ENCODE data around the gene NR3C1. TPM values are rescaled to one million over a fixed set of nuclear protein-coding genes. Genes with fewer than 3 reads are reported as not detected.
A peak's percentile ranks its signal among the peaks of the same experiment; 100 is the strongest.

NR3C1 gene
- total and polyA plus RNA-seq, 4 donors = 27.5 to 79.7 (median 58.0) TPM

DNA sequence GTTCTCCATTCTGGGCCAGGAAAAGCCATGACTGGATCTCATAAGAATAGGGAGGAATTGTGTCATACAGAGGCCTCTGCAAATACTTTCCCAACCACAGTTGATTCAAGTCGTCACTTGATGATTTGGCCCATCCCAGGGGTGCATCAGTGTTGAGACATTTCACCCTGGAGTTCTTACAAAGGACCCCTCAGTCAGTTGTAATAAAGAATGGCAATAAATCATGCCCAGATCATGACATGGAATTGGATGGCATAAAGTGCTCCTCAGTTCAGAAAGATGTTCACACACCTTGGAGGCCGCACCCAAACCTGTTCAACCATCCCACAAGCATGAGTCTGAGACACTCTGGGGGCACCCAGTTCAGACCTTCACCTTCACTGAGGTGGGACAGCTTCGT, 168.1 kb downstream of the NR3C1 start:
- 90% methylated on average over 2 of the region's 3 CpGs for WGBS (ENCODE audit: insufficient coverage)
- Histone ChIP-seq H3K36me3 (ENCODE audit: control insufficient read depth, insufficient read depth, low read length) (no peaks in the 10 kb centered on the region), H3K9me3 (ENCODE audit: control insufficient read depth, insufficient read depth, low read length) (no peaks in the 10 kb centered on the region), H3K4me3 (ENCODE audit: low read depth, low read length) (no peak overlapping the region), H3K27ac (ENCODE audit: low read depth, low read length) (no peak overlapping the region), H3K4me1 (ENCODE audit: control insufficient read depth, insufficient read depth, low read length) (peaks cover under 1% of the 10 kb centered on the region), H3K27me3 (ENCODE audit: control insufficient read depth, insufficient read depth, low read length) (no peaks in the 10 kb centered on the region)
- DNase-seq (ENCODE audit: low read depth in 4 of 6, low spot score in 6 of 6) = no peak

- 88% methylated on average over 6 of the region's 9 CpGs for WGBS (ENCODE audit: insufficient coverage)
- Histone ChIP-seq H3K36me3 (ENCODE audit: control insufficient read depth, insufficient read depth, low read length) (no peaks in the 10 kb centered on the region), H3K9me3 (ENCODE audit: control insufficient read depth, insufficient read depth, low read length) (no peaks in the 10 kb centered on the region), H3K27me3 (ENCODE audit: control insufficient read depth, insufficient read depth, low read length) (no peaks in the 10 kb centered on the region), H3K4me1 (ENCODE audit: control insufficient read depth, insufficient read depth, low read length) (peaks cover 8% of the 10 kb centered on the region), H3K4me3 (ENCODE audit: low read depth, low read length) (no peak overlapping the region), H3K27ac (ENCODE audit: low read depth, low read length) (no peak overlapping the region)
- DNase-seq (ENCODE audit: low read depth in 4 of 6, low spot score in 6 of 6) = peak in 1 of 6 donors; percentile 30
Observed at GRCh38 chr5:143234162-143234842, 169.2 kb downstream of the NR3C1 start.

- DNase-seq (ENCODE audit: low read depth in 4 of 6, low spot score in 6 of 6) = no peak
- Histone ChIP-seq H3K4me3 (ENCODE audit: low read depth, low read length) (no peak overlapping the region), H3K36me3 (ENCODE audit: control insufficient read depth, insufficient read depth, low read length) (no peaks in the 10 kb centered on the region), H3K4me1 (ENCODE audit: control insufficient read depth, insufficient read depth, low read length) (peaks cover 9% of the 10 kb centered on the region), H3K9me3 (ENCODE audit: control insufficient read depth, insufficient read depth, low read length) (no peaks in the 10 kb centered on the region), H3K27me3 (ENCODE audit: control insufficient read depth, insufficient read depth, low read length) (no peaks in the 10 kb centered on the region), H3K27ac (ENCODE audit: low read depth, low read length) (no peak overlapping the region)
- WGBS (ENCODE audit: insufficient coverage) = no CpG with 5 or more reads among the region's 2 CpGs
Observed at GRCh38 chr5:143233031-143233430, 170.5 kb downstream of the NR3C1 start.

GRCh38 chr5:143231973-143232812, 171.3 kb downstream of the NR3C1 start:
- H3K36me3 ChIP-seq (ENCODE audit: control insufficient read depth, insufficient read depth, low read length) = no peaks in the 10 kb centered on the region
- 100% methylated on average over 3 of the region's 7 CpGs for WGBS (ENCODE audit: insufficient coverage)
- H3K27me3 ChIP-seq (ENCODE audit: control insufficient read depth, insufficient read depth, low read length) = no peaks in the 10 kb centered on the region
- peaks cover 9% of the 10 kb centered on the region for H3K4me1 ChIP-seq (ENCODE audit: control insufficient read depth, insufficient read depth, low read length)
- H3K27ac ChIP-seq (ENCODE audit: low read depth, low read length) = no peak overlapping the region
- DNase-seq (ENCODE audit: low read depth in 4 of 6, low spot score in 6 of 6) = no peak
- H3K4me3 ChIP-seq (ENCODE audit: low read depth, low read length) = no peak overlapping the region
- no peaks in the 10 kb centered on the region for H3K9me3 ChIP-seq (ENCODE audit: control insufficient read depth, insufficient read depth, low read length)

- no peak overlapping the region for H3K4me3 ChIP-seq (ENCODE audit: low read depth, low read length)
- 86% methylated on average over 1 of the region's 3 CpGs for WGBS (ENCODE audit: insufficient coverage)
- no peak for DNase-seq (ENCODE audit: low read depth in 4 of 6, low spot score in 6 of 6)
- no peaks in the 10 kb centered on the region for H3K36me3 ChIP-seq (ENCODE audit: control insufficient read depth, insufficient read depth, low read length)
- no peak overlapping the region for H3K27ac ChIP-seq (ENCODE audit: low read depth, low read length)
- H3K9me3 ChIP-seq (ENCODE audit: control insufficient read depth, insufficient read depth, low read length) = no peaks in the 10 kb centered on the region
- H3K4me1 ChIP-seq (ENCODE audit: control insufficient read depth, insufficient read depth, low read length) = peaks cover 14% of the 10 kb centered on the region
- no peaks in the 10 kb centered on the region for H3K27me3 ChIP-seq (ENCODE audit: control insufficient read depth, insufficient read depth, low read length)
Observed at GRCh38 chr5:143231416-143231815, 172.1 kb downstream of the NR3C1 start.

GRCh38 chr5:143230676-143230996, 172.8 kb downstream of the NR3C1 start:
- no peaks in the 10 kb centered on the region for H3K36me3 ChIP-seq (ENCODE audit: control insufficient read depth, insufficient read depth, low read length)
- DNase-seq (ENCODE audit: low read depth in 4 of 6, low spot score in 6 of 6) = no peak
- H3K9me3 ChIP-seq (ENCODE audit: control insufficient read depth, insufficient read depth, low read length) = no peaks in the 10 kb centered on the region
- H3K4me3 ChIP-seq (ENCODE audit: low read depth, low read length) = no peak overlapping the region
- 71% methylated on average over 3 of the region's 6 CpGs for WGBS (ENCODE audit: insufficient coverage)
- H3K4me1 ChIP-seq (ENCODE audit: control insufficient read depth, insufficient read depth, low read length) = peaks cover 14% of the 10 kb centered on the region
- no peaks in the 10 kb centered on the region for H3K27me3 ChIP-seq (ENCODE audit: control insufficient read depth, insufficient read depth, low read length)
- H3K27ac ChIP-seq (ENCODE audit: low read depth, low read length) = no peak overlapping the region

- peaks cover 14% of the 10 kb centered on the region for H3K4me1 ChIP-seq (ENCODE audit: control insufficient read depth, insufficient read depth, low read length)
- H3K36me3 ChIP-seq (ENCODE audit: control insufficient read depth, insufficient read depth, low read length) = no peaks in the 10 kb centered on the region
- no peaks in the 10 kb centered on the region for H3K9me3 ChIP-seq (ENCODE audit: control insufficient read depth, insufficient read depth, low read length)
- no peak overlapping the region for H3K27ac ChIP-seq (ENCODE audit: low read depth, low read length)
- no peak overlapping the region for H3K4me3 ChIP-seq (ENCODE audit: low read depth, low read length)
- 39% methylated on average over 7 of the region's 10 CpGs for WGBS (ENCODE audit: insufficient coverage)
- no peaks in the 10 kb centered on the region for H3K27me3 ChIP-seq (ENCODE audit: control insufficient read depth, insufficient read depth, low read length)
- peak in 2 of 6 donors; percentile 66 to 67 for DNase-seq (ENCODE audit: low read depth in 4 of 6, low spot score in 6 of 6)
Observed at GRCh38 chr5:143229896-143230675, 173.4 kb downstream of the NR3C1 start.

DNA sequence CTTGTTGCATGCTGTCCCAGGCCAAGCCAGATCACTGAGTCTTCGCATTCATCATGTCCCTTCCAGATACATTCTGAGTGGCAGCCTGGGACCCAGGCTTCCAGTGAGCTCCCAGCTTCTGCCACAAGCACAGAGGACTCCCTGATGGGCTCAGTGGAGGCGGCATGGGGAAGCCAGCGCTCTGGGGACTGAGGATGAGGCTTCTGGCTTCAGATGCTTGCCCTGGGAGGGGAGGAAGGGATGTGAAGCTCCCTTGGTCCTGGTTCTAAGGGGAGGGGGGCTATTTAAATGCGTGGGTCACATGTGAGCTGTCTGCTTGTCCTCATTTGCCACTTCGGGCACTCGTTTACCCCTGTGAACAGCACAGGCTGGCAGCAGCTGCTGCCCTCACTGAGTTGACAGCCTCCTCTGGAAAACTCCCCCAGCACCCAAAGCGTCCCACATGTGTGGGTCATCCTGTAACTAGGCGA, 174.0 kb downstream of the NR3C1 start:
- Histone ChIP-seq H3K4me3 (ENCODE audit: low read depth, low read length) (no peak overlapping the region), H3K36me3 (ENCODE audit: control insufficient read depth, insufficient read depth, low read length) (no peaks in the 10 kb centered on the region)
- WGBS (ENCODE audit: insufficient coverage) = 72% methylated on average over 6 of the region's 8 CpGs

DNA sequence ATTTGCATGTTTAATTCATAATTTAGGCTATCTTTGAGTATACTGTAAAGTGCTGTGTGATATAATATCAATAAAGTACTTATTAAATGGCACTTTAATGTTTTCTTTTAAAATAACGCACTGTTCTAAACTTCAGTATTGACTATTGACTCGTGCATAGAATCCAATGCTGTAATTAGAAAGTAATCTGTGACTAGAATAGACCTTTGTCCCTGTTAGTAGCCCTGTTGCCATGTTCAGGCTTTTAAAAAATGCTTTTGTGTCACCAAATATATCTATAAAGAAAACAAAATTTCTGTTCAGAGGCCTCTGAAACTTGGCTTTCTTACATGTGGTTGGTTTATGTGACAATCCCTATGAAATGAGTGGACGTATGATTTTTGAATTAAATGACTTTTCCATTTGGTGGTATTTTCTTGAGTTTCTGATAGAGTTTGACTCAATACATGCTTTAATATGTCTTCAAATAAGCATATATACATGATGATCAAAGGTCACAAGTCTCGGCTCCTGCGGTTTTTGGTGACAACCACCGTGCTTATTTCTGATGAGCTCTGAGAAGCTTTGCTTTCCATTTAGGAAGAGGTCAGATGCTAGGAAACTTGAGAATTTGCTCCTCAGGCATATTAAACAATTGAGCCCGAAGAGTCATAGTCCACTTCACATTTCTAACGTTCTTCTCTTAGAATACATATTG, 174.7 kb downstream of the NR3C1 start:
- no peaks in the 10 kb centered on the region for H3K9me3 ChIP-seq (ENCODE audit: control insufficient read depth, insufficient read depth, low read length)
- H3K4me3 ChIP-seq (ENCODE audit: low read depth, low read length) = no peak overlapping the region
- no peaks in the 10 kb centered on the region for H3K27me3 ChIP-seq (ENCODE audit: control insufficient read depth, insufficient read depth, low read length)
- no peaks in the 10 kb centered on the region for H3K36me3 ChIP-seq (ENCODE audit: control insufficient read depth, insufficient read depth, low read length)
- 67% methylated on average over 3 of the region's 8 CpGs for WGBS (ENCODE audit: insufficient coverage)
- H3K4me1 ChIP-seq (ENCODE audit: control insufficient read depth, insufficient read depth, low read length) = peaks cover 14% of the 10 kb centered on the region
- H3K27ac ChIP-seq (ENCODE audit: low read depth, low read length) = no peak overlapping the region
- no peak for DNase-seq (ENCODE audit: low read depth in 4 of 6, low spot score in 6 of 6)

More for the DNA sequence above, 174.0 kb downstream of the NR3C1 start:
- DNase-seq (ENCODE audit: low read depth in 4 of 6, low spot score in 6 of 6) = no peak
- H3K9me3 ChIP-seq (ENCODE audit: control insufficient read depth, insufficient read depth, low read length) = no peaks in the 10 kb centered on the region
- H3K4me1 ChIP-seq (ENCODE audit: control insufficient read depth, insufficient read depth, low read length) = peaks cover 14% of the 10 kb centered on the region
- no peaks in the 10 kb centered on the region for H3K27me3 ChIP-seq (ENCODE audit: control insufficient read depth, insufficient read depth, low read length)
- H3K27ac ChIP-seq (ENCODE audit: low read depth, low read length) = no peak overlapping the region
